A673 (cell line): Measurements from ENCODE around the gene DCAF15.

Experiments
- CTCF ChIP-seq: fragments of 300-800, 200-600 bp; sonication (generic); conservative IDR thresholded peaks from 2 replicates; pipeline ENCODE4 v1.5.1; 2017; ENCODE audit warnings: low read depth, mild to moderate bottlenecking, antibody characterized with exemption, low read length, moderate library complexity, mixed read lengths
- EZH2 ChIP-seq: fragments of 200-600 bp; sonication (generic); IDR thresholded peaks from 2 replicates; pipeline ENCODE4 v1.6.1; 2017; ENCODE audit warnings: borderline replicate concordance, low read depth, mild to moderate bottlenecking, mixed read lengths, antibody characterized with exemption, low read length; ENCODE audit not compliant: poor library complexity, severe bottlenecking

- TF ChIP-seq CTCF (no peak), EZH2 (no peak)
Observed at GRCh38 chr19:13932149-13932637, 20.1 kb upstream of the DCAF15 start.
